ENCODE measurements around the gene USP47. TPM values are rescaled to one million over a fixed set of nuclear protein-coding genes. Genes with fewer than 3 reads are reported as not detected.

Gene USP47
- total and polyA plus RNA-seq, 9 of the 15 experiments (the other 6 are each of a cell fraction or from before 2014, with no cell fraction given), result 13.1 to 63.6 (median 34.7) TPM

GRCh38 chr11:11841723-11842420 lies at the start of gene USP47 (continued):
- peak; percentile 26 for TF ChIP-seq RBM22 (IDR thresholded peaks at IDR 0.05; ENCODE audit: low read depth, low read length, poor library complexity, severe bottlenecking)
- TF ChIP-seq SAFB2 (IDR thresholded peaks at IDR 0.05; ENCODE audit: borderline replicate concordance, low read depth, low read length, severe bottlenecking), result no peak
- no peak for TF ChIP-seq RBM34 (IDR thresholded peaks at IDR 0.05; ENCODE audit: borderline replicate concordance, insufficient read depth, low read length)
- no peak for TF ChIP-seq PYGO2 (tag; IDR thresholded peaks at IDR 0.05)
- peak; percentile 25; the same call in 1 of the 2 replicates for TF ChIP-seq DIDO1 (tag; IDR thresholded peaks at IDR 0.05; ENCODE audit: low read depth)
- no peak for TF ChIP-seq ZNF224 (CRISPR knock-in tag; IDR thresholded peaks at IDR 0.05)
- TF ChIP-seq TEAD2 (tag; IDR thresholded peaks at IDR 0.05), result no peak
- TF ChIP-seq KLF10 (CRISPR knock-in tag; IDR thresholded peaks at IDR 0.05), result no peak
- TF ChIP-seq BRF1 (IDR thresholded peaks at IDR 0.05; ENCODE audit: borderline replicate concordance, extremely low read depth, insufficient read length), result no peak
- TF ChIP-seq BCOR (IDR thresholded peaks at IDR 0.05), result no peak
- TF ChIP-seq NCOA1 (IDR thresholded peaks at IDR 0.05; ENCODE audit: low read depth), result no peak
- peak; percentile 55 for TF ChIP-seq CTCFL (IDR thresholded peaks at IDR 0.05; ENCODE audit: borderline replicate concordance, insufficient read depth, low read depth, low read length, poor library complexity, severe bottlenecking)
- TF ChIP-seq ZNF274 (IDR thresholded peaks at IDR 0.05; ENCODE audit: borderline replicate concordance, low read depth, low read length), result no peak
- TF ChIP-seq ZNF695 (CRISPR knock-in tag; IDR thresholded peaks at IDR 0.05), result no peak
- peak; percentile 59 for TF ChIP-seq HNRNPLL (IDR thresholded peaks at IDR 0.05; ENCODE audit: low read depth, low read length, poor library complexity, severe bottlenecking)
- peak; percentile 59; the same call in 1 of the 2 replicates for TF ChIP-seq SP1 (CRISPR knock-in tag; IDR thresholded peaks at IDR 0.05)
- TF ChIP-seq GTF2E2 (tag; IDR thresholded peaks at IDR 0.05), result no peak; the same call in 1 of the 2 replicates
- TF ChIP-seq RHOXF2B (CRISPR knock-in tag; conservative IDR thresholded peaks at IDR 0.05), result no peak
- no peak for TF ChIP-seq WHSC1 (IDR thresholded peaks at IDR 0.05; ENCODE audit: low read length)
- TF ChIP-seq TFAM (CRISPR knock-in tag; conservative IDR thresholded peaks at IDR 0.05), result no peak
- no peak for TF ChIP-seq LARP7 (IDR thresholded peaks at IDR 0.05)
- TF ChIP-seq STAT5A (IDR thresholded peaks at IDR 0.05; ENCODE audit: borderline replicate concordance, low read length), result no peak
- TF ChIP-seq BRD9 (IDR thresholded peaks at IDR 0.05; ENCODE audit: low read depth, partially characterized antibody), result peak; percentile 49
- TF ChIP-seq ZNF324 (CRISPR knock-in tag; IDR thresholded peaks at IDR 0.05), result no peak
- TF ChIP-seq POLR2G (IDR thresholded peaks at IDR 0.05; ENCODE audit: low read depth, low read length), result peak; percentile 99
- no peak for TF ChIP-seq ZNF583 (CRISPR knock-in tag; IDR thresholded peaks at IDR 0.05)
- TF ChIP-seq PHF8 (IDR thresholded peaks at IDR 0.05; ENCODE audit: borderline replicate concordance, low read length), result peak; percentile 98
- TF ChIP-seq MITF (IDR thresholded peaks at IDR 0.05), result no peak
- 0 out of 2 replicates have a peak, but pooled peaks have one; percentile 7 for TF ChIP-seq KDM2B (CRISPR knock-in tag; IDR thresholded peaks at IDR 0.05)
